Measurements from ENCODE around the gene QDPR.

- TF ChIP-seq CTCF (conservative IDR thresholded peaks at IDR 0.05 in 1 of 2, IDR thresholded peaks at IDR 0.05 in 1 of 2; ENCODE audit: extremely low read depth in 1 of 2, insufficient read depth in 1 of 2, low read depth in 1 of 2, low read length in 2 of 2) = no peak
- TF ChIP-seq EZH2 (IDR thresholded peaks at IDR 0.05; ENCODE audit: borderline replicate concordance, low read length) = no peak
Measured at GRCh38 chr4:17517664-17518063, 5.8 kb upstream of the QDPR start.
